GM23338 (cell line): Measurements from ENCODE around the gene IGFBP4.

Experiments used
- CREB1 ChIP-seq: fragments of 250-450 bp; sonication (Bioruptor Pico); IDR thresholded peaks from 2 replicates; pipeline ENCODE4 v1.5.0; 2020; ENCODE audit warnings: low read depth, mild to moderate bottlenecking, moderate library complexity
- CTCF ChIP-seq, 2 experiments: fragments of 200-600 bp in 1 of 2; sonication (generic) in 1 of 2; conservative IDR thresholded peaks; 2 replicates each; pipeline versions ENCODE4 v1.5.1 to v1.6.1; 2016 to 2017; ENCODE audit warnings: antibody characterized with exemption in 2 of 2, low read depth in 2 of 2, mild to moderate bottlenecking in 2 of 2, moderate library complexity in 1 of 2
- EZH2 ChIP-seq: fragments of 200-600 bp; sonication (generic); IDR thresholded peaks from one replicate; pipeline ENCODE4 v1.8.0; 2017; ENCODE audit warnings: antibody characterized with exemption, mild to moderate bottlenecking, low read depth; ENCODE audit not compliant: unreplicated experiment
- JUNB ChIP-seq: IDR thresholded peaks from one replicate; pipeline ENCODE4 v1.6.1; 2016; ENCODE audit warnings: antibody characterized with exemption; ENCODE audit not compliant: unreplicated experiment
- POLR2AphosphoS5 ChIP-seq: IDR thresholded peaks from 2 replicates; pipeline ENCODE4 v1.6.1; 2016; ENCODE audit warnings: antibody characterized with exemption, low read depth

GRCh38 chr17:40493697-40494096, 50.4 kb downstream of the IGFBP4 start:
- no peak for TF ChIP-seq CTCF (conservative IDR thresholded peaks at IDR 0.05; ENCODE audit: low read depth in 2 of 2)
- TF ChIP-seq EZH2, result no peak
- TF ChIP-seq CREB1 (CRISPR knock-in tag), result no peak
- TF ChIP-seq POLR2AphosphoS5, result no peak
- TF ChIP-seq JUNB, result no peak
